ENCODE data around the gene PROM1. TPM values are rescaled to one million over a fixed set of nuclear protein-coding genes. Genes with fewer than 3 reads are reported as not detected.

Gene PROM1
- total and polyA plus RNA-seq, 7 donors = 0.16 to 1.5 (median 0.84) TPM

GRCh38 chr4:16090096-16090705 is 6.4 kb upstream of the PROM1 start:
- Histone ChIP-seq H3K4me1 (no peaks in the 10 kb centered on the region), H3K27me3 (ENCODE audit: insufficient read depth in 3 of 3, low read length in 2 of 3) (peaks cover 0 to 4% (median 2%) of the 10 kb centered on the region in 3 donors), H3K36me3 (ENCODE audit: insufficient read depth in 1 of 2, low read depth in 1 of 2) (no peaks in the 10 kb centered on the region), H3K4me3 (no peak overlapping the region), H3K9me3 (peaks cover 11% of the 10 kb centered on the region), H3K27ac (no peak overlapping the region)
- DNase-seq = no peak
- TF ChIP-seq CTCF (IDR thresholded peaks at IDR 0.05) = no peak
- no peak for ATAC-seq
- 87 to 95% (median 91%) methylated on average over 2 of the region's 2 CpGs for WGBS, 3 donors
- intact Hi-C loops (cut with DNase I) = no loop called here

GRCh38 chr4:16089156-16089555 is 5.3 kb upstream of the PROM1 start:
- H3K4me1 ChIP-seq = no peaks in the 10 kb centered on the region
- intact Hi-C loops (cut with DNase I) = no loop called here
- H3K9me3 ChIP-seq = peaks cover 11% of the 10 kb centered on the region
- no peaks in the 10 kb centered on the region for H3K36me3 ChIP-seq (ENCODE audit: insufficient read depth in 1 of 2, low read depth in 1 of 2)
- H3K4me3 ChIP-seq = no peak overlapping the region
- DNase-seq (no peak), ATAC-seq (no peak)
- no peak for TF ChIP-seq CTCF (IDR thresholded peaks at IDR 0.05)
- H3K27ac ChIP-seq = no peak overlapping the region
- H3K27me3 ChIP-seq (ENCODE audit: insufficient read depth in 3 of 3, low read length in 2 of 3) = peaks cover 0 to 6% (median 2%) of the 10 kb centered on the region in 3 donors
- WGBS, 3 donors = 94 to 99% (median 94%) methylated on average over 3 of the region's 3 CpGs

GRCh38 chr4:16088601-16089000 is 4.8 kb upstream of the PROM1 start:
- TF ChIP-seq CTCF (IDR thresholded peaks at IDR 0.05) = no peak
- no peak for ATAC-seq
- Histone ChIP-seq H3K27me3 (ENCODE audit: insufficient read depth in 3 of 3, low read length in 2 of 3) (peaks cover 2 to 11% (median 4%) of the 10 kb centered on the region in 3 donors), H3K36me3 (ENCODE audit: insufficient read depth in 1 of 2, low read depth in 1 of 2) (no peaks in the 10 kb centered on the region), H3K9me3 (peaks cover 11% of the 10 kb centered on the region), H3K4me3 (no peak overlapping the region), H3K4me1 (peaks cover 2% of the 10 kb centered on the region), H3K27ac (no peak overlapping the region)
- intact Hi-C loops (cut with DNase I) = no loop called here
- no peak for DNase-seq
- 93 to 96% (median 95%) methylated on average over 2 of the region's 2 CpGs for WGBS, 3 donors

GRCh38 chr4:16085822-16086221 is 2.0 kb upstream of the PROM1 start:
- Histone ChIP-seq H3K27ac (no peak overlapping the region), H3K4me3 (no peak overlapping the region), H3K9me3 (peaks cover 11% of the 10 kb centered on the region), H3K4me1 (peaks cover 21% of the 10 kb centered on the region), H3K27me3 (ENCODE audit: insufficient read depth in 3 of 3, low read length in 2 of 3) (peaks cover 0 to 38% (median 8%) of the 10 kb centered on the region in 3 donors), H3K36me3 (ENCODE audit: insufficient read depth in 1 of 2, low read depth in 1 of 2) (no peaks in the 10 kb centered on the region)
- DNase-seq (no peak), ATAC-seq (no peak)
- 94 to 100% (median 99%) methylated on average over 2 of the region's 2 CpGs for WGBS, 3 donors
- intact Hi-C loops (cut with DNase I) = no loop called here
- TF ChIP-seq CTCF (IDR thresholded peaks at IDR 0.05) = no peak
